Airway epithelial cell (primary cell): ENCODE measurements around the gene ANGPTL1. TPM values are rescaled to one million over a fixed set of nuclear protein-coding genes. Genes with fewer than 3 reads are reported as not detected.

Experiments
- total RNA-seq: library from RNA; depleted of rRNA; stranded (reverse); fragments of >200 nt; gene quantifications from 2 replicates; pipeline ENCODE4 v1.2.3, GENCODE V29; 2015

Gene ANGPTL1, protein sequence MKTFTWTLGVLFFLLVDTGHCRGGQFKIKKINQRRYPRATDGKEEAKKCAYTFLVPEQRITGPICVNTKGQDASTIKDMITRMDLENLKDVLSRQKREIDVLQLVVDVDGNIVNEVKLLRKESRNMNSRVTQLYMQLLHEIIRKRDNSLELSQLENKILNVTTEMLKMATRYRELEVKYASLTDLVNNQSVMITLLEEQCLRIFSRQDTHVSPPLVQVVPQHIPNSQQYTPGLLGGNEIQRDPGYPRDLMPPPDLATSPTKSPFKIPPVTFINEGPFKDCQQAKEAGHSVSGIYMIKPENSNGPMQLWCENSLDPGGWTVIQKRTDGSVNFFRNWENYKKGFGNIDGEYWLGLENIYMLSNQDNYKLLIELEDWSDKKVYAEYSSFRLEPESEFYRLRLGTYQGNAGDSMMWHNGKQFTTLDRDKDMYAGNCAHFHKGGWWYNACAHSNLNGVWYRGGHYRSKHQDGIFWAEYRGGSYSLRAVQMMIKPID
- not detected in 2 replicates for total RNA-seq

DNA sequence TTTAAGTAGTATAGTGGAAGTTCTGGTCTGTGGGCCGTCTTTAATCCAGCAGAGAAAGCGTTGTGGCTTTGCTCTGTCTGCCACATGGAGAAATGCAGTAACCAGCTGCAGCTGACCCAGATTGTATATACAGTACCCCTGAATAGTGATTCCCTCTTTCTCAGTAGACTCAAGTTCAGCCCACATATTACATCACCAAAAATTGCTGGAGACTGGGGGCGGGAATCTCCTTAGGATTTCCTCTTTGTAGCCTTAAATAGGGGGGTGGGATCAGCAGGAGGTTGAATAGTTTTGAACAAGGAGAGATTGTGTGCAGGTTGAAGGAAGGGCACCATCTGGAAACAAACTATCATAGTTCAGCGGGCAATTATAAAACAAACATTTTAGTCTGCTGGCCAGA, at the start of gene ANGPTL1:
Gene ANGPTL1 (minus strand): TSS at position 134 of the 400 bp plus-strand sequence. CDS start 5,301 bp downstream, outside the sequence.

Other genes starting within 250 kb of the ANGPTL1 start
- 12.7 and 15.1 TPM in 2 replicates for gene RALGPS2, start 145.8 kb downstream of the ANGPTL1 start, total RNA-seq
- gene FAM20B, start 154.8 kb upstream of the ANGPTL1 start, total RNA-seq, result 19.1 and 21.2 TPM in 2 replicates
- 41.3 and 47.0 TPM in 2 replicates for gene TOR3A, start 211.0 kb upstream of the ANGPTL1 start, total RNA-seq